ENCODE data around the gene CHN2. TPM values are rescaled to one million over a fixed set of nuclear protein-coding genes. Genes with fewer than 3 reads are reported as not detected.

Gene CHN2
- polyA plus RNA-seq, 2 of the 4 experiments (the other 2 are of a cell fraction) = 0.06 TPM; not detected in 1

GRCh38 chr7:29162577-29162976, 32.0 kb upstream of the CHN2 start (continued):
- TF ChIP-seq PBX3 (IDR thresholded peaks at IDR 0.05) (no peak), BCL3 (IDR thresholded peaks at IDR 0.05) (no peak), ZFP36 (IDR thresholded peaks at IDR 0.05; ENCODE audit: borderline replicate concordance, partially characterized antibody) (no peak), MAFK (IDR thresholded peaks at IDR 0.05; ENCODE audit: partially characterized antibody) (no peak), PHF8 (IDR thresholded peaks at IDR 0.05; ENCODE audit: borderline replicate concordance, low read depth) (no peak), MAX (IDR thresholded peaks at IDR 0.05) (no peak), RAD21 (conservative IDR thresholded peaks at IDR 0.05 in 1 of 2, IDR thresholded peaks at IDR 0.05 in 1 of 2) (no peak), POLR2AphosphoS2 (conservative IDR thresholded peaks at IDR 0.05; ENCODE audit: low read length) (no peak), HES2 (IDR thresholded peaks at IDR 0.05) (no peak), USF2 (IDR thresholded peaks at IDR 0.05) (no peak), FOXS1 (CRISPR knock-in tag; IDR thresholded peaks at IDR 0.05) (no peak)

GRCh38 chr7:29163854-29164253, 30.7 kb upstream of the CHN2 start:
- FAIRE-seq (peak; percentile 39), DNase-seq (ENCODE audit: low read depth in 1 of 2, low spot score in 1 of 2) (no peak), ATAC-seq (no peak)
- Histone ChIP-seq H3K9me3 (peaks cover 5% of the 10 kb centered on the region; the same call in 1 of the 3 replicates), H3K27ac (no peak overlapping the region), H3K4me2 (no peak overlapping the region), H3K4me3 (no peak overlapping the region), H3K4me1 (no peaks in the 10 kb centered on the region)
- ChIA-PET CTCF (no interaction called here), POLR2A (no interaction called here)
- TF ChIP-seq CHD4 (IDR thresholded peaks at IDR 0.05; ENCODE audit: borderline replicate concordance) = no peak
- 0% methylated on average over 3 of the region's 3 CpGs for WGBS (ENCODE audit: missing lambda C conversion rate)

GRCh38 chr7:29167721-29168120, 26.9 kb upstream of the CHN2 start:
- no peak overlapping the region for H3K4me2 ChIP-seq
- no peaks in the 10 kb centered on the region for H3K4me1 ChIP-seq
- H3K27ac ChIP-seq = no peak overlapping the region
- H3K9me3 ChIP-seq = peaks cover 5% of the 10 kb centered on the region; the same call in 1 of the 3 replicates
- 12% methylated on average over 1 of the region's 1 CpG for WGBS (ENCODE audit: missing lambda C conversion rate)
- ChIA-PET POLR2A (no interaction called here), CTCF (interaction anchor here (1.5 kb wide), 1 partner anchor 61 kb away, joined by 3 read pairs; no protein-coding TSS in a partner anchor)
- H3K4me3 ChIP-seq = no peak overlapping the region
- FAIRE-seq (no peak), DNase-seq (ENCODE audit: low read depth in 1 of 2, low spot score in 1 of 2) (no peak), ATAC-seq (no peak)
- TF ChIP-seq EHF (CRISPR knock-in tag; IDR thresholded peaks at IDR 0.05) = no peak
- no peak for TF ChIP-seq ZC3H11A (IDR thresholded peaks at IDR 0.05)
- TF ChIP-seq CHD4 (IDR thresholded peaks at IDR 0.05; ENCODE audit: borderline replicate concordance) = no peak
- no peak for TF ChIP-seq EHMT2 (IDR thresholded peaks at IDR 0.05; ENCODE audit: low read depth)
- TF ChIP-seq CHD2 (IDR thresholded peaks at IDR 0.05; ENCODE audit: low read length, partially characterized antibody) = no peak
- TF ChIP-seq USF2 (IDR thresholded peaks at IDR 0.05) = no peak
- TF ChIP-seq RFX5 (IDR thresholded peaks at IDR 0.05) = no peak
- no peak for TF ChIP-seq CTCF (IDR thresholded peaks at IDR 0.05)
- no peak for TF ChIP-seq EP300 (IDR thresholded peaks at IDR 0.05)
- TF ChIP-seq MAZ (IDR thresholded peaks at IDR 0.05; ENCODE audit: borderline replicate concordance, low read depth, low read length) = no peak
- TF ChIP-seq FOSB (CRISPR knock-in tag; IDR thresholded peaks at IDR 0.05) = no peak
- no peak for TF ChIP-seq E2F6 (IDR thresholded peaks at IDR 0.05; ENCODE audit: borderline replicate concordance, low read depth)
- no peak for TF ChIP-seq BCL3 (IDR thresholded peaks at IDR 0.05)
- no peak for TF ChIP-seq KDM1A (IDR thresholded peaks at IDR 0.05; ENCODE audit: low read depth)
- TF ChIP-seq FOSL2 (IDR thresholded peaks at IDR 0.05) = no peak
- no peak for TF ChIP-seq FOSL2 (CRISPR knock-in tag; IDR thresholded peaks at IDR 0.05)
- no peak for TF ChIP-seq GATA3 (IDR thresholded peaks at IDR 0.05; ENCODE audit: borderline replicate concordance)
- TF ChIP-seq HOXB13 (CRISPR knock-in tag; IDR thresholded peaks at IDR 0.05; ENCODE audit: low read depth) = no peak
- TF ChIP-seq HOXA7 (CRISPR knock-in tag; IDR thresholded peaks at IDR 0.05) = no peak

All from A549 (cell line).